K562 (cell line): ENCODE measurements around the gene TMEM214. TPM values are rescaled to one million over a fixed set of nuclear protein-coding genes. Genes with fewer than 3 reads are reported as not detected.

Experiments
- CSDE1 ChIP-seq, 2 experiments: fragments of 450-650 bp; IDR thresholded peaks; 2 replicates each; pipeline ENCODE4 v1.6.1; 2016; ENCODE audit warnings: mild to moderate bottlenecking in 1 of 2
- HDAC2 ChIP-seq: fragments of 450-650 bp; IDR thresholded peaks from 2 replicates; pipeline ENCODE4 v1.6.1; 2016; ENCODE audit warnings: mild to moderate bottlenecking
- TSC22D4 ChIP-seq: fragments of 450-650 bp; IDR thresholded peaks from 2 replicates; pipeline ENCODE4 v1.6.1; 2016; ENCODE audit warnings: missing genetic modification characterization, missing biosample characterization, control low read depth
- ZBTB11 ChIP-seq, 3 experiments: fragments of 200-800 bp in 1 of 3; fragments of 250-450 bp in 1 of 3; fragments of 450-650 bp in 1 of 3; sonication (Bioruptor Pico) in 1 of 3; sonication (Bioruptor generic) in 1 of 3; formaldehyde crosslinking in 1 of 3; IDR thresholded peaks; 2 replicates each; pipeline versions ENCODE4 v1.6.1 to v1.8.0; 2016 to 2022; ENCODE audit warnings: mild to moderate bottlenecking in 2 of 3, missing genetic modification characterization in 2 of 3, missing compliant biosample characterization in 1 of 3, moderate library complexity in 1 of 3
- ZBTB40 ChIP-seq, 2 experiments: fragments of 450-650 bp in 1 of 2; sonication (generic) in 1 of 2; formaldehyde crosslinking in 1 of 2; IDR thresholded peaks; 2 replicates each; pipeline versions ENCODE4 v1.7.1 to v1.9.0; 2016 to 2022; ENCODE audit warnings: inconsistent platforms in 1 of 2, mild to moderate bottlenecking in 1 of 2, missing genetic modification reagents in 1 of 2
- ZNF445 ChIP-seq: fragments of 250-450 bp; sonication (Bioruptor Pico); IDR thresholded peaks from 2 replicates; pipeline ENCODE4 v1.4.0; 2020; ENCODE audit warnings: low read depth, mild to moderate bottlenecking, moderate library complexity
- polyA plus RNA-seq, 8 experiments: library from polyadenylated mRNA; depleted of rRNA in 4 of 8; stranded (reverse) in 5 of 8; unstranded in 3 of 8; fragments of >200 nt; fragmentation: Nextera tagmentation in 2 of 8; fragmentation: Illumina TruSeq in 1 of 8; extraction: Ambion mirVana in 2 of 8; extraction: Trizol in 1 of 8; gene quantifications; 2 replicates each; pipeline versions ENCODE4 v1.2.1 to v1.2.3, GENCODE V29; 2011 to 2014; ENCODE audit warnings: inconsistent platforms in 1 of 8, missing spikeins in 1 of 8
- total RNA-seq, 7 experiments: library from RNA; depleted of rRNA in 6 of 7; stranded (reverse); fragments of >200 nt in 6 of 7; fragmentation: Illumina TruSeq in 2 of 7; extraction: Trizol in 2 of 7; gene quantifications; 2 replicates each; pipeline versions ENCODE4 v1.2.1 to v1.2.3, GENCODE V29; 2011 to 2021; ENCODE audit warnings: low replicate concordance in 1 of 7
- TF ChIP-seq, protein P1 (sequence below): IDR thresholded peaks from 2 replicates; pipeline ENCODE4 v1.6.1; 2014; ENCODE audit warnings: antibody characterized with exemption
- TF ChIP-seq, protein P2 (sequence below), 2 experiments: fragments of 450-650 bp; IDR thresholded peaks; 2 replicates each; pipeline ENCODE4 v1.6.1; 2018; ENCODE audit warnings: mild to moderate bottlenecking in 2 of 2, low read depth in 1 of 2; ENCODE audit not compliant: partially characterized antibody in 2 of 2

Gene TMEM214
- total and polyA plus RNA-seq, 9 of the 15 experiments (the other 6 are each of a cell fraction or from before 2014, with no cell fraction given) = 11.4 to 81.4 (median 44.1) TPM

GRCh38 chr2:27076323-27076722 is 43.6 kb downstream of the TMEM214 start (continued):
- TF ChIP-seq ZBTB40 (IDR thresholded peaks at IDR 0.05) (peak; percentile 8; the same call in 1 of the 2 replicates), ZBTB40 (CRISPR knock-in tag; IDR thresholded peaks at IDR 0.05) (no peak), ZNF445 (no peak), ZBTB11 (CRISPR knock-in tag; IDR thresholded peaks at IDR 0.05) (no peak), HDAC2 (peak; percentile 15; the same call in 1 of the 2 replicates), CSDE1 (IDR thresholded peaks at IDR 0.05) (no peak), TSC22D4 (tag) (no peak)
- TF ChIP-seq, protein P1, sequence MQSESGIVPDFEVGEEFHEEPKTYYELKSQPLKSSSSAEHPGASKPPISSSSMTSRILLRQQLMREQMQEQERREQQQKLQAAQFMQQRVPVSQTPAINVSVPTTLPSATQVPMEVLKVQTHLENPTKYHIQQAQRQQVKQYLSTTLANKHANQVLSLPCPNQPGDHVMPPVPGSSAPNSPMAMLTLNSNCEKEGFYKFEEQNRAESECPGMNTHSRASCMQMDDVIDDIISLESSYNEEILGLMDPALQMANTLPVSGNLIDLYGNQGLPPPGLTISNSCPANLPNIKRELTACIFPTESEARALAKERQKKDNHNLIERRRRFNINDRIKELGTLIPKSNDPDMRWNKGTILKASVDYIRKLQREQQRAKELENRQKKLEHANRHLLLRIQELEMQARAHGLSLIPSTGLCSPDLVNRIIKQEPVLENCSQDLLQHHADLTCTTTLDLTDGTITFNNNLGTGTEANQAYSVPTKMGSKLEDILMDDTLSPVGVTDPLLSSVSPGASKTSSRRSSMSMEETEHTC = no peak
- TF ChIP-seq, protein P2, sequence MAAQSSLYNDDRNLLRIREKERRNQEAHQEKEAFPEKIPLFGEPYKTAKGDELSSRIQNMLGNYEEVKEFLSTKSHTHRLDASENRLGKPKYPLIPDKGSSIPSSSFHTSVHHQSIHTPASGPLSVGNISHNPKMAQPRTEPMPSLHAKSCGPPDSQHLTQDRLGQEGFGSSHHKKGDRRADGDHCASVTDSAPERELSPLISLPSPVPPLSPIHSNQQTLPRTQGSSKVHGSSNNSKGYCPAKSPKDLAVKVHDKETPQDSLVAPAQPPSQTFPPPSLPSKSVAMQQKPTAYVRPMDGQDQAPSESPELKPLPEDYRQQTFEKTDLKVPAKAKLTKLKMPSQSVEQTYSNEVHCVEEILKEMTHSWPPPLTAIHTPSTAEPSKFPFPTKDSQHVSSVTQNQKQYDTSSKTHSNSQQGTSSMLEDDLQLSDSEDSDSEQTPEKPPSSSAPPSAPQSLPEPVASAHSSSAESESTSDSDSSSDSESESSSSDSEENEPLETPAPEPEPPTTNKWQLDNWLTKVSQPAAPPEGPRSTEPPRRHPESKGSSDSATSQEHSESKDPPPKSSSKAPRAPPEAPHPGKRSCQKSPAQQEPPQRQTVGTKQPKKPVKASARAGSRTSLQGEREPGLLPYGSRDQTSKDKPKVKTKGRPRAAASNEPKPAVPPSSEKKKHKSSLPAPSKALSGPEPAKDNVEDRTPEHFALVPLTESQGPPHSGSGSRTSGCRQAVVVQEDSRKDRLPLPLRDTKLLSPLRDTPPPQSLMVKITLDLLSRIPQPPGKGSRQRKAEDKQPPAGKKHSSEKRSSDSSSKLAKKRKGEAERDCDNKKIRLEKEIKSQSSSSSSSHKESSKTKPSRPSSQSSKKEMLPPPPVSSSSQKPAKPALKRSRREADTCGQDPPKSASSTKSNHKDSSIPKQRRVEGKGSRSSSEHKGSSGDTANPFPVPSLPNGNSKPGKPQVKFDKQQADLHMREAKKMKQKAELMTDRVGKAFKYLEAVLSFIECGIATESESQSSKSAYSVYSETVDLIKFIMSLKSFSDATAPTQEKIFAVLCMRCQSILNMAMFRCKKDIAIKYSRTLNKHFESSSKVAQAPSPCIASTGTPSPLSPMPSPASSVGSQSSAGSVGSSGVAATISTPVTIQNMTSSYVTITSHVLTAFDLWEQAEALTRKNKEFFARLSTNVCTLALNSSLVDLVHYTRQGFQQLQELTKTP (IDR thresholded peaks at IDR 0.05; ENCODE audit: low read depth in 1 of 2, partially characterized antibody in 2 of 2) = no peak
